Panc1 (cell line): ENCODE data around the gene MBD5. TPM values are rescaled to one million over a fixed set of nuclear protein-coding genes. Genes with fewer than 3 reads are reported as not detected.
A peak's percentile ranks its signal among the peaks of the same experiment; 100 is the strongest.

ENCODE experiments used
- ATAC-seq: fragments of 200-7000 bp; cut with Tn5 transposase; 2 replicates; pipeline ENCODE4 v1.9.1; 2020; ENCODE audit warnings: mild to moderate bottlenecking, moderate library complexity
- BruUV-seq: library from RNA; stranded (reverse); fragments of 400-500 nt; replicated peaks from 2 replicates; lab custom pipeline; 2021; lab: Mats Ljungman, UMichigan
- CTCF ChIA-PET: fragments of 300-600 bp; sonication (Branson Sonifier 250); formaldehyde crosslinking; loops from one replicate; lab custom pipeline; 2022; ENCODE audit warnings: antibody characterized with exemption; lab: Charles Lee
- POLR2A ChIA-PET: fragments of 300-600 bp; sonication (Branson Sonifier 250); formaldehyde crosslinking; loops from one replicate; lab custom pipeline; 2022; ENCODE audit warnings: antibody characterized with exemption; lab: Charles Lee
- DNase-seq: peaks from one replicate; pipeline ENCODE4 v3.0.0-alpha.2; 2010; ENCODE audit warnings: low read depth, low spot score
- H3K27ac ChIP-seq: 2 replicates; pipeline ENCODE4 v1.5.1; 2011; ENCODE audit warnings: mild to moderate bottlenecking, low read length, inconsistent platforms
- H3K27me3 ChIP-seq: fragments of 200-500 bp; sonication (Bioruptor generic); 2 replicates; pipeline ENCODE4 v1.6.0; 2014; ENCODE audit warnings: low read length, inconsistent platforms; ENCODE audit not compliant: control insufficient read depth, insufficient read depth
- H3K36me3 ChIP-seq: fragments of 200-500 bp; sonication (Bioruptor generic); 2 replicates; pipeline ENCODE4 v1.5.1; 2014; ENCODE audit warnings: inconsistent platforms, mild to moderate bottlenecking, low read length, moderate library complexity; ENCODE audit not compliant: control insufficient read depth, insufficient read depth
- H3K4me1 ChIP-seq: 2 replicates; pipeline ENCODE4 v1.5.1; 2011; ENCODE audit warnings: inconsistent platforms, mild to moderate bottlenecking, low read length, moderate library complexity; ENCODE audit not compliant: control insufficient read depth, insufficient read depth
- H3K4me3 ChIP-seq, 2 experiments: 2 replicates each; pipeline ENCODE4 v1.5.1; 2011 to 2012; ENCODE audit warnings: low read depth in 2 of 2, low read length in 2 of 2, mild to moderate bottlenecking in 2 of 2, inconsistent platforms in 1 of 2, moderate library complexity in 1 of 2
- H3K9me3 ChIP-seq: fragments of 200-500 bp; sonication (Bioruptor generic); 2 replicates; pipeline ENCODE4 v1.5.1; 2014; ENCODE audit warnings: low read depth, mild to moderate bottlenecking, inconsistent platforms, low read length, moderate library complexity; ENCODE audit not compliant: control insufficient read depth, insufficient read depth
- POLR2AphosphoS5 ChIP-seq: IDR thresholded peaks from 2 replicates; pipeline ENCODE4 v1.6.1; 2012; ENCODE audit warnings: mild to moderate bottlenecking, low read depth, low read length, moderate library complexity
- SIN3A ChIP-seq: IDR thresholded peaks from 2 replicates; pipeline ENCODE4 v1.6.1; 2012; ENCODE audit warnings: low read depth, mild to moderate bottlenecking, low read length, moderate library complexity, borderline replicate concordance; ENCODE audit not compliant: insufficient read depth
- TCF7L2 ChIP-seq: IDR thresholded peaks from 2 replicates; pipeline ENCODE4 v1.6.1; 2011; ENCODE audit warnings: mild to moderate bottlenecking, low read depth, low read length, inconsistent platforms
- in situ Hi-C: cut with HindIII; loops from 2 replicates; pipeline ENCODE4 v1.10.0; 2016; ENCODE audit warnings: low sequenced_read_pairs, low pct_unique_long_range_greater_than_20kb
- intact Hi-C: fragments of 100-400 bp; cut with micrococcal nuclease; formaldehyde crosslinking; loops from one replicate; pipeline ENCODE4 v1.10.0; 2022; ENCODE audit not compliant: unreplicated experiment
- total RNA-seq: library from RNA; stranded (reverse); gene quantifications from one replicate; pipeline ENCODE4 v1.2.1, GENCODE V29; 2021; ENCODE audit not compliant: unreplicated experiment
- TF ChIP-seq, protein P1 (sequence below), 2 experiments: IDR thresholded peaks; 2 replicates each; pipeline ENCODE4 v1.6.1; 2011 to 2012; ENCODE audit warnings: low read depth in 2 of 2, control low read depth in 1 of 2, low read length in 1 of 2, mild to moderate bottlenecking in 1 of 2, moderate library complexity in 1 of 2; ENCODE audit not compliant: insufficient read depth in 1 of 2
- TF ChIP-seq, protein P2 (sequence below): fragments of 450-650 bp; IDR thresholded peaks from 2 replicates; pipeline ENCODE4 v1.5.1; 2017; ENCODE audit warnings: mild to moderate bottlenecking

MBD5 gene
- total RNA-seq, 1 experiment from 2014 or later = 40.2 TPM

- in situ Hi-C loops (no loop called here), intact Hi-C loops (no loop called here)
- H3K36me3 ChIP-seq = peaks cover 2% of the 10 kb centered on the region; the same call in 1 of the 2 replicates
- POLR2A ChIA-PET = no interaction called here
- BruUV-seq = no TSS peak
- DNase-seq (no peak), ATAC-seq (no peak)
- CTCF ChIA-PET = no interaction called here
- H3K27me3 ChIP-seq = no peaks in the 10 kb centered on the region
- peak overlapping the region; percentile 90 to 98 for H3K4me3 ChIP-seq
- TF ChIP-seq, protein P1, sequence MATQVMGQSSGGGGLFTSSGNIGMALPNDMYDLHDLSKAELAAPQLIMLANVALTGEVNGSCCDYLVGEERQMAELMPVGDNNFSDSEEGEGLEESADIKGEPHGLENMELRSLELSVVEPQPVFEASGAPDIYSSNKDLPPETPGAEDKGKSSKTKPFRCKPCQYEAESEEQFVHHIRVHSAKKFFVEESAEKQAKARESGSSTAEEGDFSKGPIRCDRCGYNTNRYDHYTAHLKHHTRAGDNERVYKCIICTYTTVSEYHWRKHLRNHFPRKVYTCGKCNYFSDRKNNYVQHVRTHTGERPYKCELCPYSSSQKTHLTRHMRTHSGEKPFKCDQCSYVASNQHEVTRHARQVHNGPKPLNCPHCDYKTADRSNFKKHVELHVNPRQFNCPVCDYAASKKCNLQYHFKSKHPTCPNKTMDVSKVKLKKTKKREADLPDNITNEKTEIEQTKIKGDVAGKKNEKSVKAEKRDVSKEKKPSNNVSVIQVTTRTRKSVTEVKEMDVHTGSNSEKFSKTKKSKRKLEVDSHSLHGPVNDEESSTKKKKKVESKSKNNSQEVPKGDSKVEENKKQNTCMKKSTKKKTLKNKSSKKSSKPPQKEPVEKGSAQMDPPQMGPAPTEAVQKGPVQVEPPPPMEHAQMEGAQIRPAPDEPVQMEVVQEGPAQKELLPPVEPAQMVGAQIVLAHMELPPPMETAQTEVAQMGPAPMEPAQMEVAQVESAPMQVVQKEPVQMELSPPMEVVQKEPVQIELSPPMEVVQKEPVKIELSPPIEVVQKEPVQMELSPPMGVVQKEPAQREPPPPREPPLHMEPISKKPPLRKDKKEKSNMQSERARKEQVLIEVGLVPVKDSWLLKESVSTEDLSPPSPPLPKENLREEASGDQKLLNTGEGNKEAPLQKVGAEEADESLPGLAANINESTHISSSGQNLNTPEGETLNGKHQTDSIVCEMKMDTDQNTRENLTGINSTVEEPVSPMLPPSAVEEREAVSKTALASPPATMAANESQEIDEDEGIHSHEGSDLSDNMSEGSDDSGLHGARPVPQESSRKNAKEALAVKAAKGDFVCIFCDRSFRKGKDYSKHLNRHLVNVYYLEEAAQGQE (IDR thresholded peaks at IDR 0.05; ENCODE audit: insufficient read depth in 1 of 2, low read depth in 2 of 2, low read length in 1 of 2) = no peak
- TF ChIP-seq SIN3A = no peak
- TF ChIP-seq, protein P2, sequence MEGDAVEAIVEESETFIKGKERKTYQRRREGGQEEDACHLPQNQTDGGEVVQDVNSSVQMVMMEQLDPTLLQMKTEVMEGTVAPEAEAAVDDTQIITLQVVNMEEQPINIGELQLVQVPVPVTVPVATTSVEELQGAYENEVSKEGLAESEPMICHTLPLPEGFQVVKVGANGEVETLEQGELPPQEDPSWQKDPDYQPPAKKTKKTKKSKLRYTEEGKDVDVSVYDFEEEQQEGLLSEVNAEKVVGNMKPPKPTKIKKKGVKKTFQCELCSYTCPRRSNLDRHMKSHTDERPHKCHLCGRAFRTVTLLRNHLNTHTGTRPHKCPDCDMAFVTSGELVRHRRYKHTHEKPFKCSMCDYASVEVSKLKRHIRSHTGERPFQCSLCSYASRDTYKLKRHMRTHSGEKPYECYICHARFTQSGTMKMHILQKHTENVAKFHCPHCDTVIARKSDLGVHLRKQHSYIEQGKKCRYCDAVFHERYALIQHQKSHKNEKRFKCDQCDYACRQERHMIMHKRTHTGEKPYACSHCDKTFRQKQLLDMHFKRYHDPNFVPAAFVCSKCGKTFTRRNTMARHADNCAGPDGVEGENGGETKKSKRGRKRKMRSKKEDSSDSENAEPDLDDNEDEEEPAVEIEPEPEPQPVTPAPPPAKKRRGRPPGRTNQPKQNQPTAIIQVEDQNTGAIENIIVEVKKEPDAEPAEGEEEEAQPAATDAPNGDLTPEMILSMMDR = no peak
- no peak for TF ChIP-seq TCF7L2
- TF ChIP-seq POLR2AphosphoS5 = no peak
- H3K4me1 ChIP-seq = peaks cover 23% of the 10 kb centered on the region; the same call in 1 of the 2 replicates
- no peaks in the 10 kb centered on the region for H3K9me3 ChIP-seq
- H3K27ac ChIP-seq = peak overlapping the region; percentile 93
Observed at GRCh38 chr2:148022351-148022750, 1.5 kb downstream of the MBD5 start.

GRCh38 chr2:148022882-148023281 is 2.0 kb downstream of the MBD5 start:
- intact Hi-C loops = no loop called here
- Histone ChIP-seq H3K4me1 (peaks cover 18% of the 10 kb centered on the region; the same call in 1 of the 2 replicates), H3K36me3 (peaks cover 2% of the 10 kb centered on the region; the same call in 1 of the 2 replicates), H3K27ac (peak overlapping the region; percentile 93; the same call in 1 of the 2 replicates), H3K9me3 (no peaks in the 10 kb centered on the region), H3K4me3 (peak overlapping the region; percentile 19 to 98; a peak in 3 of 4 replicates), H3K27me3 (no peaks in the 10 kb centered on the region)
- no TSS peak for BruUV-seq
- TF ChIP-seq, protein P2 = no peak
- TF ChIP-seq SIN3A (no peak), POLR2AphosphoS5 (no peak), TCF7L2 (no peak)
- TF ChIP-seq, protein P1 (IDR thresholded peaks at IDR 0.05; ENCODE audit: insufficient read depth in 1 of 2, low read depth in 2 of 2, low read length in 1 of 2) = no peak
- DNase-seq = no peak
- ATAC-seq = no peak
- CTCF ChIA-PET = no interaction called here
- POLR2A ChIA-PET = interaction anchor here (0.5 kb wide), 1 partner anchor 9 kb away, joined by 3 read pairs; no protein-coding TSS in a partner anchor
- in situ Hi-C loops = no loop called here
